HepG2 (cell line): ENCODE data around the gene SCMH1. TPM values are rescaled to one million over a fixed set of nuclear protein-coding genes. Genes with fewer than 3 reads are reported as not detected.

Experiments used
- ATAC-seq: fragments of 200-7000 bp; cut with Tn5 transposase; 3 replicates; pipeline ENCODE4 v1.9.1; 2020; ENCODE audit warnings: mild to moderate bottlenecking, moderate library complexity
- BruUV-seq: library from RNA; stranded (reverse); fragments of 400-500 nt; replicated peaks from 2 replicates; lab custom pipeline; 2021; lab: Mats Ljungman, UMichigan
- CTCF ChIA-PET: fragments of 300-600 bp; formaldehyde crosslinking; extraction: SDS; loops from one replicate; lab custom pipeline; 2021; ENCODE audit warnings: low total read pairs, inconsistent platforms, low intra/inter-chr PET ratio; lab: Yijun Ruan, JAX
- POLR2A ChIA-PET: fragments of 350-600 bp; sonication (Branson Sonifier 250); formaldehyde crosslinking; loops from one replicate; lab custom pipeline; 2020; ENCODE audit warnings: antibody characterized with exemption, inconsistent platforms; lab: Yijun Ruan, JAX
- DNase-seq: peaks from one replicate; pipeline ENCODE4 v3.0.0-alpha.2; 2015; ENCODE audit warnings: low spot score
- FAIRE-seq: peaks from 3 replicates; lab custom pipeline; 2011; peaks lifted over from hg19 to GRCh38; lab: Jason Lieb, UNC
- H2AFZ ChIP-seq: one replicate; pipeline ENCODE4 v1.6.1; 2011; ENCODE audit warnings: low read length, inconsistent platforms
- H3K27ac ChIP-seq: fragments of 300-600 bp; 3 replicates; pipeline ENCODE4 v1.8.0; 2011; ENCODE audit warnings: mixed run types, mild to moderate bottlenecking, mixed read lengths, low read length, inconsistent platforms; ENCODE audit not compliant: insufficient read depth; ENCODE audit errors: extremely low read length
- H3K27me3 ChIP-seq, 2 experiments: fragments of 200-600 bp in 1 of 2; 2 replicates in 1 of 2; 3 replicates in 1 of 2; pipeline versions ENCODE4 v1.6.0 to v1.8.0; 2011; ENCODE audit warnings: low read length in 2 of 2, mild to moderate bottlenecking in 2 of 2, moderate library complexity in 2 of 2, inconsistent platforms in 1 of 2; ENCODE audit not compliant: insufficient read depth in 2 of 2, control insufficient read depth in 1 of 2
- H3K36me3 ChIP-seq, 2 experiments: fragments of 200-600 bp in 1 of 2; replicated peaks in 1 of 2; 2 replicates in 1 of 2; 3 replicates in 1 of 2; pipeline versions ENCODE4 v1.5.1 to v1.8.0; 2011; ENCODE audit warnings: low read length in 2 of 2, inconsistent platforms in 1 of 2; ENCODE audit not compliant: insufficient read depth in 2 of 2, control insufficient read depth in 1 of 2
- H3K4me1 ChIP-seq: 2 replicates; pipeline ENCODE4 v1.5.1; 2012; ENCODE audit warnings: low read length, inconsistent platforms; ENCODE audit not compliant: insufficient read depth
- H3K4me2 ChIP-seq: 2 replicates; pipeline ENCODE4 v1.6.0; 2011; ENCODE audit warnings: low read depth, low read length, inconsistent platforms
- H3K4me3 ChIP-seq, 3 experiments: fragments of 200-600 bp in 1 of 3; sonication (generic), shearing (Covaris generic) in 1 of 3; replicated peaks in 1 of 3; 2 replicates each; pipeline ENCODE4 v1.5.1; 2011 to 2016; ENCODE audit warnings: low read length in 3 of 3, inconsistent platforms in 2 of 3, low read depth in 2 of 3, mild to moderate bottlenecking in 2 of 3, control low read depth in 1 of 3, mixed read lengths in 1 of 3; ENCODE audit not compliant: insufficient read depth in 1 of 3
- H3K79me2 ChIP-seq: one replicate; pipeline ENCODE4 v1.6.1; 2011; ENCODE audit warnings: low read length, inconsistent platforms; ENCODE audit not compliant: insufficient read depth
- H3K9ac ChIP-seq: 2 replicates; pipeline ENCODE4 v1.6.0; 2011; ENCODE audit warnings: mild to moderate bottlenecking, low read depth, low read length, inconsistent platforms; ENCODE audit not compliant: insufficient read depth
- H3K9me3 ChIP-seq: 2 replicates; pipeline ENCODE4 v1.5.1; 2012; ENCODE audit warnings: mild to moderate bottlenecking, low read length
- H4K20me1 ChIP-seq: 2 replicates; pipeline ENCODE4 v1.6.0; 2011; ENCODE audit warnings: inconsistent platforms, mild to moderate bottlenecking, low read length, moderate library complexity; ENCODE audit not compliant: insufficient read depth
- ELF1 ChIP-seq: sonication (generic); formaldehyde crosslinking; IDR thresholded peaks from 2 replicates; pipeline ENCODE4 v1.4.0; 2020; ENCODE audit warnings: missing genetic modification reagents
- ETV5 ChIP-seq: IDR thresholded peaks from 2 replicates; pipeline ENCODE4 v1.6.1; 2018; ENCODE audit warnings: missing biosample characterization, missing genetic modification reagents, inconsistent platforms, borderline replicate concordance
- HNRNPL ChIP-seq: fragments of 200-400 bp; formaldehyde crosslinking; IDR thresholded peaks from 2 replicates; pipeline ENCODE4 v1.6.1; 2017; ENCODE audit warnings: mild to moderate bottlenecking, low read depth, low read length
- KDM5B ChIP-seq: sonication (generic); formaldehyde crosslinking; IDR thresholded peaks from 2 replicates; pipeline ENCODE4 v1.4.0; 2020; ENCODE audit warnings: missing genetic modification reagents, mild to moderate bottlenecking, borderline replicate concordance
- SKI ChIP-seq: fragments of 450-650 bp; IDR thresholded peaks from one replicate; pipeline ENCODE4 v1.6.1; 2018; ENCODE audit warnings: mild to moderate bottlenecking; ENCODE audit not compliant: partially characterized antibody
- SKIL ChIP-seq: sonication (generic); formaldehyde crosslinking; IDR thresholded peaks from 2 replicates; pipeline ENCODE4 v1.8.0; 2022; ENCODE audit warnings: missing genetic modification reagents, mild to moderate bottlenecking, moderate library complexity, borderline replicate concordance
- ZFY ChIP-seq: sonication (generic); formaldehyde crosslinking; IDR thresholded peaks from 2 replicates; pipeline ENCODE4 v1.4.0; 2020; ENCODE audit warnings: missing genetic modification reagents
- WGBS: methylation state at CpG from one replicate; pipeline ENCODE4 v1.1.6; 2017; ENCODE audit warnings: low lambda C conversion rate; 5-methylcytosine and 5-hydroxymethylcytosine counted together
- in situ Hi-C: cut with HindIII; loops from 2 replicates; pipeline ENCODE4 v1.10.0; 2017; ENCODE audit warnings: low pct_unique_long_range_greater_than_20kb; ENCODE audit not compliant: extremely low pct_ligation_motif_present
- intact Hi-C: fragments of 100-400 bp; cut with micrococcal nuclease; formaldehyde crosslinking; loops from one replicate; pipeline ENCODE4 v1.10.0; 2022; ENCODE audit not compliant: unreplicated experiment
- polyA plus RNA-seq, 8 experiments: library from polyadenylated mRNA; depleted of rRNA in 3 of 8; stranded (reverse) in 7 of 8; unstranded in 1 of 8; fragments of >200 nt; fragmentation: Illumina TruSeq in 4 of 8; extraction: Trizol in 4 of 8; gene quantifications; 2 replicates each; pipeline versions ENCODE4 v1.2.1 to v1.2.3, GENCODE V29; 2011 to 2016; ENCODE audit warnings: low read depth in 4 of 8, missing spikeins in 1 of 8, mixed read lengths in 1 of 8; ENCODE audit not compliant: insufficient read depth in 1 of 8
- total RNA-seq, 5 experiments: library from RNA; depleted of rRNA; stranded (reverse); fragments of >200 nt; fragmentation: Illumina TruSeq; extraction: Trizol; gene quantifications; 2 replicates each; pipeline ENCODE4 v1.2.3, GENCODE V29; 2016; ENCODE audit warnings: low read depth in 1 of 5

SCMH1 gene
- total and polyA plus RNA-seq, 2 of the 13 experiments (the other 11 are each of a cell fraction or from before 2014, with no cell fraction given), result 41.8 to 52.6 TPM

GRCh38 chr1:41164727-41165126 lies 77.4 kb downstream of the SCMH1 start:
- CTCF ChIA-PET, result no interaction called here

GRCh38 chr1:41162441-41162840 lies 79.7 kb downstream of the SCMH1 start:
- H3K27me3 ChIP-seq, result no peaks in the 10 kb centered on the region
- FAIRE-seq, result no peak
- no peak overlapping the region for H2AFZ ChIP-seq
- H3K4me2 ChIP-seq, result no peak overlapping the region
- POLR2A ChIA-PET, result no interaction called here
- H3K36me3 ChIP-seq, result peaks cover 9 to 18% of the 10 kb centered on the region in 2 experiments
- intact Hi-C loops (no loop called here), in situ Hi-C loops (no loop called here)
- peak; percentile 35; the same call in 2 of the 3 replicates for ATAC-seq
- DNase-seq, result no peak
- no TSS peak for BruUV-seq
- H3K79me2 ChIP-seq, result no peaks in the 10 kb centered on the region
- 90% methylated on average over 3 of the region's 3 CpGs for WGBS
- no peaks in the 10 kb centered on the region for H4K20me1 ChIP-seq
- CTCF ChIA-PET, result no interaction called here
- TF ChIP-seq HNRNPL, result no peak
- TF ChIP-seq SKI, result no peak
- no peak for TF ChIP-seq ZFY
- TF ChIP-seq ETV5 (CRISPR knock-in tag), result no peak
- H3K4me3 ChIP-seq, result no peak overlapping the region
- no peaks in the 10 kb centered on the region for H3K4me1 ChIP-seq
- H3K27ac ChIP-seq, result no peak overlapping the region
- H3K9me3 ChIP-seq, result peaks cover 11% of the 10 kb centered on the region
- H3K9ac ChIP-seq, result no peak overlapping the region

More at GRCh38 chr1:41164727-41165126, 77.4 kb downstream of the SCMH1 start:
- Histone ChIP-seq H3K4me2 (no peak overlapping the region), H2AFZ (no peak overlapping the region), H3K27ac (no peak overlapping the region), H4K20me1 (no peaks in the 10 kb centered on the region), H3K9me3 (peaks cover 30% of the 10 kb centered on the region), H3K79me2 (no peaks in the 10 kb centered on the region), H3K27me3 (no peaks in the 10 kb centered on the region), H3K9ac (no peak overlapping the region), H3K36me3 (peaks cover 8 to 13% of the 10 kb centered on the region in 2 experiments), H3K4me3 (no peak overlapping the region), H3K4me1 (peaks cover 6% of the 10 kb centered on the region)
- no TSS peak for BruUV-seq
- in situ Hi-C loops, result no loop called here
- intact Hi-C loops, result no loop called here
- POLR2A ChIA-PET, result no interaction called here
- ATAC-seq (no peak), DNase-seq (no peak), FAIRE-seq (no peak)
- TF ChIP-seq SKIL (CRISPR knock-in tag) (no peak), ELF1 (CRISPR knock-in tag) (no peak), KDM5B (no peak)
- 97% methylated on average over 2 of the region's 2 CpGs for WGBS
